Ishikawa (cell line): ENCODE measurements around the gene MRGPRD.

Experiments used
- EP300 ChIP-seq: IDR thresholded peaks from 2 replicates; pipeline ENCODE4 v1.6.1; 2012; ENCODE audit warnings: borderline replicate concordance
- FOXM1 ChIP-seq: IDR thresholded peaks from 2 replicates; pipeline ENCODE4 v1.6.1; 2012; ENCODE audit warnings: low read depth, borderline replicate concordance
- RAD21 ChIP-seq: IDR thresholded peaks from 2 replicates; pipeline ENCODE4 v1.6.1; 2012; ENCODE audit warnings: low read depth

- TF ChIP-seq RAD21 (no peak), FOXM1 (no peak), EP300 (no peak)
These were observed 31.9 kb downstream of the MRGPRD start for GRCh38 chr11:68948935-68949334.
